Dendritic cell treated with granulocyte-macrophage colony-stimulating factor and Interleukin-4, amounts not matched to agents 40 ng/mL and 50 ng/mL, for 4 days (primary cell): ENCODE results near the gene FIBCD1.

ENCODE experiments used
- H3K27ac Mint-ChIP-seq: one replicate; pipeline ENCODE4 v1.8.0; 2022; ENCODE audit warnings: mild to moderate bottlenecking, mixed read lengths
- H3K27me3 Mint-ChIP-seq: one replicate; pipeline ENCODE4 v1.8.0; 2022; ENCODE audit warnings: mild to moderate bottlenecking, mixed read lengths
- H3K36me3 Mint-ChIP-seq: one replicate; pipeline ENCODE4 v1.8.0; 2022; ENCODE audit warnings: low read depth, mixed read lengths
- H3K4me1 Mint-ChIP-seq: one replicate; pipeline ENCODE4 v1.8.0; 2022; ENCODE audit warnings: low read depth, mixed read lengths
- H3K4me3 Mint-ChIP-seq: one replicate; pipeline ENCODE4 v1.8.0; 2022; ENCODE audit warnings: mild to moderate bottlenecking, moderate library complexity, mixed read lengths
- H3K9me3 Mint-ChIP-seq: one replicate; pipeline ENCODE4 v1.8.0; 2022; ENCODE audit warnings: mixed read lengths
- intact Hi-C: fragments of 100-400 bp; cut with micrococcal nuclease; formaldehyde crosslinking; loops from one replicate; pipeline ENCODE4 v1.15.0; 2022

Gene FIBCD1

GRCh38 chr9:130940693-130941576, 1.9 kb upstream of the FIBCD1 start:
- Mint-ChIP-seq H3K4me3 (no peak overlapping the region), H3K4me1 (peaks cover 15% of the 10 kb centered on the region), H3K27ac (no peak overlapping the region), H3K27me3 (peaks cover 68% of the 10 kb centered on the region), H3K36me3 (no peaks in the 10 kb centered on the region), H3K9me3 (no peaks in the 10 kb centered on the region)
- intact Hi-C loops = loop anchor here (5.0 kb wide), 1 partner anchor 234 kb away; no protein-coding TSS in a partner anchor

DNA sequence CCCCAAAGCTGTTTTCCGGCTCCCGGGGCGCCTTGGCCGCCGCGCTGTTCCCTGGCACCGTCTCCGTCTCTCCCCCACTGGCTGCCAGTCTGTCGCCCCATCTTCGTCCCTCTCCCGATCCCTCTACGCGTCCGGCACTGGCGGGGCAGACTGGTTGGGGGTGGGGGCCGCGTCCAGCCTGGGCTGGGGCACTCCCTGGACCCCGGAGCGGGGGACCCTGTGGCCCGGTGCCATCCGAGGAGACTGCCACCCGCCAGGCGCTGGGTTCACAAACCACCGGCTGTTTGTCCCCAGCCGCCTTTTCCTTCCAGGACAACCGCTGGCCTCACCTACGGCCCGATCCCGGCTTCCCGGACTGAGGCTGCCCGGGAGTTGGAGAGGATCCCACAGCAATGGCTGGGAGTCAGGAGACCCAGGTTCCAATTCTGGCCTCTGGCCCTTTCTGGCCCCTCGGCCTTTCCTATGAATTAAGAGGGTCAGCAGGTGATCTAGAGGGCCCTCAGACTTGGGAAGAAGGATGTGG, 1.0 kb upstream of the FIBCD1 start:
- H3K27ac Mint-ChIP-seq = no peak overlapping the region
- H3K9me3 Mint-ChIP-seq = no peaks in the 10 kb centered on the region
- H3K4me1 Mint-ChIP-seq = peaks cover 15% of the 10 kb centered on the region
- no peaks in the 10 kb centered on the region for H3K36me3 Mint-ChIP-seq
- peak overlapping the region; percentile 2 for H3K4me3 Mint-ChIP-seq
- intact Hi-C loops = loop anchor here (5.0 kb wide), 1 partner anchor 233 kb away; no protein-coding TSS in a partner anchor
- H3K27me3 Mint-ChIP-seq = peaks cover 75% of the 10 kb centered on the region

DNA sequence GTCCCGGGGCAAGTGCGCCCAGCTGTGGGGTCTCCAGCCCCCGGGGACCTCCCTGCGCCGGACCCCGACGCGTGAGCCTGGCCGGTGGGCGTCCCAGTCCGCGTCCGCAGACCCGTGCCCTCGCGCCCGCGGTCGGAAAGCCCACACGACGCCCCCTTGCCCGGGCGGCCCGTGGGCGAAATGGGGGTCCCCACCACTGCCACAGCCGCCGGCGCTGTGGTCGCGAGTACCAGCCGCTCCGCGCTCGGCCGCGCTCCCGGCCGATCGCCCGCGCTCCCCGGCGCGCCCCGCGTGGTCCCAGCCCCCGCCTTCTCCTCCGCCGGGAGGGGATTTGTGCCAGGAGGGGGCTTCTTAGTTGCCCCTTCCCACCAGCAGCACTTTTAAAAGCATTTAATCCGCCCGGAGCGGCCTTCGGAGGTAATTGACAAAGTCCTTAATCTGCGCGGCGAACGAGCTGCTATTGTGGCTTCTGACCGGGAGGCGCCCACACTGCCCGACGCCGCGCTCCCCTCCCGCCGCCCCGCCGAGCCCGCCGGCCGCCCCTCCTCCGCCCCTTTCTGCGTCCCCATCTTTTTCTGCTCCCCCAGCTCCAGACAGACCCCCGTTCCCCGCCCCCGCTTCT, 469 bp upstream of the FIBCD1 start:
- Mint-ChIP-seq H3K36me3 (no peaks in the 10 kb centered on the region), H3K9me3 (no peaks in the 10 kb centered on the region), H3K4me3 (peak overlapping the region; percentile 2), H3K27ac (no peak overlapping the region), H3K27me3 (peaks cover 79% of the 10 kb centered on the region), H3K4me1 (peaks cover 15% of the 10 kb centered on the region)
- intact Hi-C loops = loop anchor here (5.0 kb wide), 1 partner anchor 232 kb away; no protein-coding TSS in a partner anchor

DNA sequence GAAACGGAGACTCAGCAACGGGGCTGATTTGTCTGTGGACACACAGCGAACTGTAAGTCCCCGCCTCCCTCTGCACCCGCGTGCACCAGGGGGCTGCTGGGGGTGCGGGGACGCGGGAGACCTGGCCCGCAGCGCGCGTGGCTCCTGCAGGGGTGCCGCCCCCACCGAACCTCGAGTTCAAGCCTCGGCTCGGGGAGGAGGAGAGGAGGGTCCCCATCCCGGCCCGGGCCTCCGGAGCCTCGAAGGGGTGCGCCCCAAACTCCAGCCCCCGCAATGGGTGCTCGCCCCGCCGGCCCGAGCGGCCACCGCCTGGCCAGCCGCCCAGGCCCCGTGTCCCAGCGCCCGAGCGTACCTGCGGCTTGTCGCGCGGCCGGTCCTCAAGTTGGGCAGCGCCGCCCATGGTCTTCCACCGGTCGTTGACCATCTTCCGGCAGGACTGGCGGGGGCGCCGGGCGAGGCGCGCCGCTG, 829 bp downstream of the FIBCD1 start:
- Mint-ChIP-seq H3K9me3 (no peaks in the 10 kb centered on the region), H3K4me3 (no peak overlapping the region), H3K36me3 (no peaks in the 10 kb centered on the region), H3K27ac (no peak overlapping the region), H3K4me1 (peaks cover 15% of the 10 kb centered on the region), H3K27me3 (peaks cover 85% of the 10 kb centered on the region)
- intact Hi-C loops = no loop called here

DNA sequence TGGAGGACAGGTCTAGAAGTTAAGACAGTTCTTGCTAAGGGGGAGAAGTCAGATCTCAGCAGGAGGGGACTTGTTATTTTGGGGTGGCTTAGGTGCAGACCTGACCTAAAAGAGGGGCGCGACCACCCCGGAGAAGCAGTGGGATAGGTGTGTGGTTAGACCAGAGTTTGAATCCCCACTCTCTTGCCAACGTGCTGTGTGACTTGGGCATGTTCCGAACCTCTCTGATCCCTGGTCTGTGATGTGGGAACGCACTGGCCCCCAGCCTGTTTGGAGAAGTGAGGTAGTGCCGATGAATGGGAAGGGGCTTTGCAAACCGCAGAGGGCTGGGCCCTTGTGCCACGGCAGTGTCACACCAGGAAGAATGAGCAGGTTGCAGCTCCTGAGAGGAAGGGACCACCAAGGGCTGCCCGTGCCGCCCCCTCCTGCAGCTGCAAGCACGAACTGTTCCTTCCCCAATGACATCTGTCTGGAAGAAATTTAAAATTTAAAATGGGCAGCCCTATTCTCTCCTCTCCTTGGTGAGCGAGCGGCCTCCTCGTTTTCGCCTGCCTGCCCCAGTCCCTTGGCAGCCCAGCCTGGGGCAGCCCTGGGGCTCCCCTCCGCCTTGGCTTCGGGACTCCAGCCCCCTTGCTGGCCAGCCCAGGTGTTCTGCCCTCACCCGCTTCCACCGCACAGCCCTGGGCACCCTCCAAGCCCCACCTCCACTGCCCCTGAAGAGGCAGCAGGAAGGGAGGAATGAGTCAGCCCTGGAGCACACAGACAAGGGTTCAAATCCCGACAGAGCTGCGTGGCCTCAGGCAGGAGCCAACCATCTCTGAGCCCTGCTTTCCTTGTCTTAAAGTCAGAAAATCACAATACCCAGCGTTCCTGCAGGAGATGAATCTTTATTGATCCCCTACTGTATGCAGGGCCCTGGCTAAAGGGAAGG, 1.6 kb downstream of the FIBCD1 start:
- Mint-ChIP-seq H3K27ac (no peak overlapping the region), H3K4me3 (no peak overlapping the region), H3K4me1 (peaks cover 15% of the 10 kb centered on the region), H3K27me3 (peaks cover 86% of the 10 kb centered on the region), H3K9me3 (no peaks in the 10 kb centered on the region), H3K36me3 (no peaks in the 10 kb centered on the region)
- intact Hi-C loops = no loop called here

DNA sequence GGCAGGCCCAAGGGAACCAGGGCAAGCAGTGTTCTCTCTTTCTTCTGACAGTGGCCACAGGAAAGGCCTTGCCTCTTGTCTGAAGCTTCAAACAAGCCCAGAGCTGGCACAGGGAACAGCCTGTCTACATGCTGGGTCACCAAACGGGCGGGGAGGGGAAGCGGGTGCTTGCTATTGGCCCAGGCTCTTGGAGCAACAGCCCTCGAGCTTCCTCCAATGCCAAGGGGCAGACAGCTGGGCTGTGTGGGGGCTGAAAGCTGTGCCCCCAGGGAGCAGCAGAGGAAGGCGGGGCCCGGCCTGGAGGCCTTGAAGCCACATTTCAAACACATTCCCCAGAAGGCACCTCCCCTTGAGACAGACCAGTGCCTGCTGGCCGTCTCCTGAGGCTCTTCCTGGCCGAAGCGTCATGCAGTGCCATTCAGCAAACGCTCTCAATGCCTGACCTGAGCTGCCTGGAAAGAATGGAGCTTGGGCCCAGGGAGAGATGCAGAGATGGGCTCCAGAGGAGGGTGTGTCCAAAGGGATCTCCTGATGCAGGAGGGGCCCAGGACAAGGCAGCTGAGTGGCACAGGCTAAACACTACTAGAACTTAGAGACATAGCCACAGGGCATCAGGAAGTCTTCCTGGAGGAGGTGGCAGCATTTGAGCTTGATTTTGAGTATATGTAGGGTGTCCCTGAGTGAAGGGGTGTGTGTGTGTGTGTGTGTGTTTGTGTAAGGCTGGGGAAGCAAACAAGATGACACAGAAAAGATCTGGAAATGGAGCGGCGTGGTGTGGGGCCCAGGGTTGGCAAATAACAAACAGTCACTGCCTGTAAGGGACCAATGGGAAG, 2.5 kb downstream of the FIBCD1 start:
- Mint-ChIP-seq H3K27me3 (peaks cover 84% of the 10 kb centered on the region), H3K27ac (no peak overlapping the region), H3K36me3 (no peaks in the 10 kb centered on the region), H3K4me1 (peaks cover 15% of the 10 kb centered on the region), H3K4me3 (no peak overlapping the region), H3K9me3 (no peaks in the 10 kb centered on the region)
- intact Hi-C loops = no loop called here

DNA sequence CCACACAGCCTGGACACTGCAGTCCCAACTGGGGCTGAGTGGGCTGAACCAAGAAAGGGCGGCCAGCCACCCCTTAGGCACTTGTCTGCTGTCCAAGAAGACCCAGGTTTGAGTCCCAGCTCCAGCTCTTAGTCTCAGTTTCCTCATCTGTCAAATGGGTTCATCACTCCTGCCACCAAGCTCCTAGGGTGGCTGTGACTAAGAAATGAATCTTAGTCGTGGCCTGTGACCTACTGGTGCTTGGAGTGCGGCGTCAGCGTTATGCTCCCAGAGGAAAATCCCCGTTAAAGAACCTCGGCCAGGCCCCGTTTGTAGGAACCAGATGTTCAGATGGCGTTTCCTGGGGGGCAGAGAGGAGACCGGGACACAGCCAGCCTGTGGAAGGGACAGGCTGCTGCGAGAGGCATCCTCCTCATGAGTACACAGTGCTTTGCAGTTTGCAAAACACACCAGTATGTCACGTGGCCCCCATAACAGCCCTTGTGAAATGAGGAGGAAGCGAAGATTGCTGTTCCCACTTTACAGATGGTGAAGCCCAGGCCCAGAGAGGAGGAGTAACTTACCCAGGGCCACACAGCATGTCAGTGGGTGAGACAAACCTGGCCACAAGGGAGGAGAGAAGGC, 3.3 kb downstream of the FIBCD1 start:
- H3K9me3 Mint-ChIP-seq = no peaks in the 10 kb centered on the region
- intact Hi-C loops = no loop called here
- peaks cover 81% of the 10 kb centered on the region for H3K27me3 Mint-ChIP-seq
- no peaks in the 10 kb centered on the region for H3K36me3 Mint-ChIP-seq
- H3K4me3 Mint-ChIP-seq = no peak overlapping the region
- peaks cover 9% of the 10 kb centered on the region for H3K4me1 Mint-ChIP-seq
- H3K27ac Mint-ChIP-seq = no peak overlapping the region

DNA sequence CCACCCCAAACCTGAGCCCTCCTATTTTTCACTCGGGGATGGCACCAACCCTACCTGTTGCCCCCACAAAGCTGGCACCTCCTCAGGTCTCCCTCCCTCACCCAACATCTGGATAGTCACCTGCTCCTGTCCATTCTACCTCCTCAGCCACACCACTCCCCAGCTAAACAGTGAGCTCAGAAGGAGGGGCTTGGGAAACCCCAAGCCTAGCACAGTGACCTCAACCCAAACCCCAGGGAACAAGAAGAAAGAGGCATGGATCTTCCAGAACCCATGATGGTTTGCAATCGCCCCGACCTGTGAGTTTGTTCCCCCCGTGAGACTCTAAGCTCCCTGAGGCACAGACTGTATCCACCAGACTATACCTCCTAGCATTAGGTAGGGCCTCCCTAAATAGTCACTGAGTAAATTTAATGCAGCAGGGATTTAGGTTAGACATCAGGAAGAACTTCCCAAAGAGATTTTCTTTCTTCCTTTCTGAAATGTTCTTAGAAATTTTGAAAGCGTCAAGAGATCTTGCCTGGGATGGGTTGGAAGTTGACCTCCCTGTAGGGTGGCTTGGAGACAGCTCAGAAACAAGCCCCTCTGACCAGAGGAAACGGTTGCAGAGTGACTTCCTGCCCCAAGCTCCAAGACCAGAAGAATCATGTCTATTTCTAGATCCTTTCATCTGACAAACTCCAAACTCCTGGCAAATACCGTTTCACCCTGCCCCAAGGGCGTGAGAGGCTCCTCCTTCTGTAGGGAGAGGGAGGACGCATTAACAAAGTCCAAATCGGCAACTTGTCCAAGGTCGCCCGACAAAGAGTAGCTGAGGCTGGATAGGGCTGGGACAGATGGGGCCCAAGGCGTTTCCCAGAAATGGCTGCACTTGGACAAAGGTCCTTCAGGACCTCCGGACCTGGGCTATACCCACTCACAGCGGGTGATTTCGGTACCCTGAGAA, 4.1 kb downstream of the FIBCD1 start:
- Mint-ChIP-seq H3K27me3 (peaks cover 76% of the 10 kb centered on the region), H3K4me3 (no peak overlapping the region), H3K4me1 (peaks cover 6% of the 10 kb centered on the region), H3K36me3 (no peaks in the 10 kb centered on the region), H3K27ac (no peak overlapping the region), H3K9me3 (no peaks in the 10 kb centered on the region)
- intact Hi-C loops = no loop called here

DNA sequence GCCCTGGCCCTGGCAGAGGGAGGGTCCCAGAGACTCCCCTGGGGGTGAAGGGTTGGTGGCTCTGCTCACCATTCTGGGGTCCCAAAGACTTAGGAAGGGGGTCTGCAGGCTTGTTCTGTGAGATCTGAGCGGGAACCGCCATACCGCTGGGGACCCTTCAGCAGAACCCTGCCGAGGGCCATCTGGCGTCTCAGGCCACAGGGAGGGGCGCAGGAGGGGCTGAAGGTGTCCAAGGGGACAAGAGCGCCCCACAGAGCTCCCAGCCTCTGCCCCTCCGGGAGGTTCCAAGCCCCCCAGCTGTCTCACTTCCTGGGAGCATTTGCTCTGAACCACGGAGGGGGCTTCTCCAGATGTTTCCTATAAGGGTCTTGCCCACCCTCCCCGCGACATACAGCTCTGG, 4.8 kb downstream of the FIBCD1 start:
- Mint-ChIP-seq H3K9me3 (no peaks in the 10 kb centered on the region), H3K27me3 (peaks cover 71% of the 10 kb centered on the region), H3K36me3 (no peaks in the 10 kb centered on the region), H3K4me3 (no peak overlapping the region), H3K27ac (no peak overlapping the region), H3K4me1 (peaks cover 6% of the 10 kb centered on the region)
- intact Hi-C loops = no loop called here

- intact Hi-C loops = no loop called here
- no peaks in the 10 kb centered on the region for H3K4me1 Mint-ChIP-seq
- no peak overlapping the region for H3K4me3 Mint-ChIP-seq
- H3K9me3 Mint-ChIP-seq = no peaks in the 10 kb centered on the region
- no peaks in the 10 kb centered on the region for H3K36me3 Mint-ChIP-seq
- H3K27me3 Mint-ChIP-seq = peaks cover 67% of the 10 kb centered on the region
- no peak overlapping the region for H3K27ac Mint-ChIP-seq
These were observed 5.7 kb downstream of the FIBCD1 start for GRCh38 chr9:130933114-130934046.
